ENCODE data around the gene UPF1. TPM values are rescaled to one million over a fixed set of nuclear protein-coding genes. Genes with fewer than 3 reads are reported as not detected.

Gene UPF1
- polyA plus RNA-seq, 1 of the 3 experiments (the other 2 are of a cell fraction) = 33.3 TPM

DNA sequence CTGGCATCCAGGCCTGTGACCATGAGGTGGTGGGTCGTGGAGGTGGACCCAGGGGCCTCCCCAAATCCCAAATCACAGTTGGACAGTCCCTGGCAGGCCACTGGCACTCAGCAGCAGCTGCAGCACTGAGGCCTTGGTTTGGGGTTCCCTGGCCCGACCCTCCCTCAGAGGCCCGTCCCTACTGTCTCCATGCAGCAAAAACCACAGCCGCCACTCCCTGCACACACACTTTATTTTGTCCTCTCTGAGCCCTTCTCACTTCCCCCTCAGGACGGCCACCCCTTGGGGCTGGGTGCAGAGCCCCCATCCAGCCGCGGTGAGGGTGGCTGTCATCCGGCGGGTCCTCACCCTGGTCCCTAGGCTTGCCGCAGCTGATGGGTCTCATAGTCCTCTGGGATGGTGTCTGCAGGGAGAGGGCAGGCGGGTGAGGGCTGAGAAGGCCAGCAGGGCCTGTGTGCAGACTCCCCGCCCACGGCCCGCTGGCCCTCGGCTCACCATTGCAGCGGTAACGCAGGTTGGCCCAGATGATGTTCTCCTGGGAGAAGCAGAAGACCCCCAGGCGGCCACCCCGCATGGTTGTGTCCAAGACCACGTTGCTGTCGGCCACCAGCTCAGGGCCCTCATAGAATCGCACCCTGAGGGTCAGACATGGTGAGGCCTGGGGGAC, 49.1 kb upstream of the UPF1 start:
- no peaks in the 10 kb centered on the region for H3K79me2 ChIP-seq (ENCODE audit: insufficient read depth)
- peaks cover 6 to 20% of the 10 kb centered on the region in 2 experiments; a peak in 3 of 4 replicates for H3K4me1 ChIP-seq (ENCODE audit: control insufficient read depth in 1 of 2, insufficient read depth in 2 of 2, low read depth in 1 of 2, low read length in 1 of 2)
- no peaks in the 10 kb centered on the region for H3K36me3 ChIP-seq (replicated peaks in 1 of 2; ENCODE audit: control insufficient read depth in 1 of 2, insufficient read depth in 2 of 2, low read length in 1 of 2)
- no peaks in the 10 kb centered on the region for H4K20me1 ChIP-seq (ENCODE audit: insufficient read depth)
- POLR2A ChIA-PET = no interaction called here
- H3K27me3 ChIP-seq (ENCODE audit: insufficient read depth) = peaks cover 9% of the 10 kb centered on the region; the same call in 1 of the 2 replicates
- no peak overlapping the region for H3K4me2 ChIP-seq
- no peak overlapping the region for H3K27ac ChIP-seq (ENCODE audit: low read depth in 2 of 2, low read length in 1 of 2)
- DNase-seq = no peak
- peaks cover 9% of the 10 kb centered on the region for H3F3A ChIP-seq (replicated peaks; ENCODE audit: insufficient read depth)
- TF ChIP-seq GATA2 (CRISPR knock-in tag; IDR thresholded peaks at IDR 0.05) (no peak), TEAD4 (IDR thresholded peaks at IDR 0.05; ENCODE audit: borderline replicate concordance, insufficient read depth) (no peak), MXI1 (IDR thresholded peaks at IDR 0.05; ENCODE audit: low read depth, low read length) (no peak), RXRA (IDR thresholded peaks at IDR 0.05; ENCODE audit: borderline replicate concordance, low read depth) (no peak), FOXM1 (IDR thresholded peaks at IDR 0.05; ENCODE audit: low read depth) (no peak)
- 96% methylated on average over 12 of the region's 22 CpGs for WGBS (ENCODE audit: low lambda C conversion rate)
- no peaks in the 10 kb centered on the region for H3K9me3 ChIP-seq
- H3K9ac ChIP-seq = no peak overlapping the region
- H2AFZ ChIP-seq (ENCODE audit: low read depth) = no peak overlapping the region
- no peak overlapping the region for H3K4me3 ChIP-seq (ENCODE audit: low read depth in 2 of 2, low read length in 1 of 2)
- CTCF ChIA-PET = interaction anchor here (1.0 to 1.1 kb wide), 2 partner anchors 64 to 73 kb away, joined by 3 to 4 read pairs; no protein-coding TSS in a partner anchor
- no peaks in the 10 kb centered on the region for H3K9me2 ChIP-seq

DNA sequence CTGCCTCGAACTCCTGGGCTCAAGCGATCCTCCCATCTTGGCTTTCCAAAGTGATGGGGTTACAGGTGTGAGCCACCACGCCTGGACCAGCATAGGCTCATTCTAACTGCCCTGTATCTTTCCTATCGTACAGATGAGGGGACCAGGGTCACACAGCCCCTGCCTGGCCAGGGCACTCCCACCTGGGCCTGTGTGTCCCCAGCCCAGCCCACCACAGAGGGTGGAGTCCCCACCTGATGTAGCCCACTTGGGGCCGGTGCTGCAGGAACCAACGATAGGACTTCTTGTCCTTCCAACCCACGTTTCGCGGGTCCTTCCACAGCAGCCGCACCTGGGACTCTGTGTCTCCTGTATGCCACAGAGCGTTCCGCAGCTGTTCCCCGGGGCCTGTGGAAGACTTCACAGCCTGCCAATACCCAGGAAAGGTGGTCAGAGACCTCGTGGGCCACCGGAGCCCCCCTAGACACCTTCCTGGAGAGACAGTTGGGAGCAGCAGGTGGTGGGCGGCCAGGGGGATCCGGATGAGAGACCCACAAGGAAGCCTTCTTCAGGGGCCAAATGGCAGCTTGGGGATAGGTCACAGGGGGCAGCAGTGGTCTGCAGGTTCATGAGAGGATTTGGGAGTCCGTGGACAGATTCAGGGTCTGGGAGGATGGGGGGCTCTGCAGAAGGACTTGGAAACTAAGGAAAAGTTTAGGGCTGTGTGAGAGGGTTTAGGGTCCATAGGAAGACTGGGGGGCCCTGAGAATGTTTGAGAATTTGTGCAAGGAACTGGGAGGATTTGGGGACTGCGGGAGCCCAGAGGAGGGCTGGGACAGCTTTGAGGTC, 47.6 kb upstream of the UPF1 start:
- peaks cover 0 to 20% of the 10 kb centered on the region in 2 experiments; a peak in 1 of 4 replicates for H3K4me1 ChIP-seq (ENCODE audit: control insufficient read depth in 1 of 2, insufficient read depth in 2 of 2, low read depth in 1 of 2, low read length in 1 of 2)
- H2AFZ ChIP-seq (ENCODE audit: low read depth) = no peak overlapping the region
- H3F3A ChIP-seq (replicated peaks; ENCODE audit: insufficient read depth) = peaks cover 9% of the 10 kb centered on the region
- WGBS (ENCODE audit: low lambda C conversion rate) = 93% methylated on average over 18 of the region's 19 CpGs
- no peak overlapping the region for H3K27ac ChIP-seq (ENCODE audit: low read depth in 2 of 2, low read length in 1 of 2)
- no peaks in the 10 kb centered on the region for H3K9me3 ChIP-seq
- H3K27me3 ChIP-seq (ENCODE audit: insufficient read depth) = peaks cover 24% of the 10 kb centered on the region
- POLR2A ChIA-PET = no interaction called here
- no peak for DNase-seq
- CTCF ChIA-PET = interaction anchor here (0.7 to 1.5 kb wide), 5 partner anchors 13 to 322 kb away, joined by 3 to 4 read pairs (median 3); no protein-coding TSS in a partner anchor
- H3K4me2 ChIP-seq = no peak overlapping the region
- H3K9ac ChIP-seq = no peak overlapping the region
- no peaks in the 10 kb centered on the region for H3K79me2 ChIP-seq (ENCODE audit: insufficient read depth)
- TF ChIP-seq FOSL2 (IDR thresholded peaks at IDR 0.05; ENCODE audit: borderline replicate concordance, low read depth) (no peak), RXRA (IDR thresholded peaks at IDR 0.05; ENCODE audit: borderline replicate concordance, low read depth) (no peak), GABPA (IDR thresholded peaks at IDR 0.05; ENCODE audit: low read depth) (no peak), EP300 (IDR thresholded peaks at IDR 0.05; ENCODE audit: borderline replicate concordance in 1 of 2, low read depth in 1 of 2, low read length in 1 of 2) (no peak)
- no peaks in the 10 kb centered on the region for H3K36me3 ChIP-seq (replicated peaks in 1 of 2; ENCODE audit: control insufficient read depth in 1 of 2, insufficient read depth in 2 of 2, low read length in 1 of 2)
- H4K20me1 ChIP-seq (ENCODE audit: insufficient read depth) = no peaks in the 10 kb centered on the region
- H3K4me3 ChIP-seq (ENCODE audit: low read depth in 2 of 2, low read length in 1 of 2) = no peak overlapping the region
- H3K9me2 ChIP-seq = no peaks in the 10 kb centered on the region

- Histone ChIP-seq H3K4me2 (no peak overlapping the region), H4K20me1 (ENCODE audit: insufficient read depth) (no peaks in the 10 kb centered on the region), H3K36me3 (replicated peaks in 1 of 2; ENCODE audit: control insufficient read depth in 1 of 2, insufficient read depth in 2 of 2, low read length in 1 of 2) (no peaks in the 10 kb centered on the region), H3K4me3 (ENCODE audit: low read depth in 2 of 2, low read length in 1 of 2) (peak overlapping the region in 1 of 2 experiments; percentile 19; a peak in 1 of 4 replicates), H3K9ac (no peak overlapping the region), H3K79me2 (ENCODE audit: insufficient read depth) (no peaks in the 10 kb centered on the region), H3K9me2 (no peaks in the 10 kb centered on the region), H3K27me3 (ENCODE audit: insufficient read depth) (peaks cover 30% of the 10 kb centered on the region), H3K27ac (ENCODE audit: low read depth in 2 of 2, low read length in 1 of 2) (no peak overlapping the region), H3K4me1 (ENCODE audit: control insufficient read depth in 1 of 2, insufficient read depth in 2 of 2, low read depth in 1 of 2, low read length in 1 of 2) (peaks cover 0 to 20% of the 10 kb centered on the region in 2 experiments; a peak in 1 of 4 replicates), H3F3A (replicated peaks; ENCODE audit: insufficient read depth) (peaks cover 9% of the 10 kb centered on the region), H2AFZ (ENCODE audit: low read depth) (no peak overlapping the region), H3K9me3 (no peaks in the 10 kb centered on the region)
- no peak for DNase-seq
- CTCF ChIA-PET = interaction anchor here (0.7 to 1.5 kb wide), 5 partner anchors 13 to 323 kb away, joined by 3 to 4 read pairs (median 3); no protein-coding TSS in a partner anchor
- POLR2A ChIA-PET = no interaction called here
- WGBS (ENCODE audit: low lambda C conversion rate) = 63% methylated on average over 14 of the region's 16 CpGs
- no peak for TF ChIP-seq USF2 (IDR thresholded peaks at IDR 0.05; ENCODE audit: borderline replicate concordance, low read depth, low read length)
- TF ChIP-seq USF1 (IDR thresholded peaks at IDR 0.05; ENCODE audit: borderline replicate concordance, low read depth) = no peak
- TF ChIP-seq GATA2 (CRISPR knock-in tag; IDR thresholded peaks at IDR 0.05) = no peak
- TF ChIP-seq, protein P1, sequence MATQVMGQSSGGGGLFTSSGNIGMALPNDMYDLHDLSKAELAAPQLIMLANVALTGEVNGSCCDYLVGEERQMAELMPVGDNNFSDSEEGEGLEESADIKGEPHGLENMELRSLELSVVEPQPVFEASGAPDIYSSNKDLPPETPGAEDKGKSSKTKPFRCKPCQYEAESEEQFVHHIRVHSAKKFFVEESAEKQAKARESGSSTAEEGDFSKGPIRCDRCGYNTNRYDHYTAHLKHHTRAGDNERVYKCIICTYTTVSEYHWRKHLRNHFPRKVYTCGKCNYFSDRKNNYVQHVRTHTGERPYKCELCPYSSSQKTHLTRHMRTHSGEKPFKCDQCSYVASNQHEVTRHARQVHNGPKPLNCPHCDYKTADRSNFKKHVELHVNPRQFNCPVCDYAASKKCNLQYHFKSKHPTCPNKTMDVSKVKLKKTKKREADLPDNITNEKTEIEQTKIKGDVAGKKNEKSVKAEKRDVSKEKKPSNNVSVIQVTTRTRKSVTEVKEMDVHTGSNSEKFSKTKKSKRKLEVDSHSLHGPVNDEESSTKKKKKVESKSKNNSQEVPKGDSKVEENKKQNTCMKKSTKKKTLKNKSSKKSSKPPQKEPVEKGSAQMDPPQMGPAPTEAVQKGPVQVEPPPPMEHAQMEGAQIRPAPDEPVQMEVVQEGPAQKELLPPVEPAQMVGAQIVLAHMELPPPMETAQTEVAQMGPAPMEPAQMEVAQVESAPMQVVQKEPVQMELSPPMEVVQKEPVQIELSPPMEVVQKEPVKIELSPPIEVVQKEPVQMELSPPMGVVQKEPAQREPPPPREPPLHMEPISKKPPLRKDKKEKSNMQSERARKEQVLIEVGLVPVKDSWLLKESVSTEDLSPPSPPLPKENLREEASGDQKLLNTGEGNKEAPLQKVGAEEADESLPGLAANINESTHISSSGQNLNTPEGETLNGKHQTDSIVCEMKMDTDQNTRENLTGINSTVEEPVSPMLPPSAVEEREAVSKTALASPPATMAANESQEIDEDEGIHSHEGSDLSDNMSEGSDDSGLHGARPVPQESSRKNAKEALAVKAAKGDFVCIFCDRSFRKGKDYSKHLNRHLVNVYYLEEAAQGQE (IDR thresholded peaks at IDR 0.05; ENCODE audit: low read depth, low read length) = no peak
- TF ChIP-seq YY1 (IDR thresholded peaks at IDR 0.05; ENCODE audit: low read depth) = no peak
- no peak for TF ChIP-seq SIN3A (IDR thresholded peaks at IDR 0.05; ENCODE audit: borderline replicate concordance, low read depth, low read length)
- TF ChIP-seq MEF2A (IDR thresholded peaks at IDR 0.05; ENCODE audit: borderline replicate concordance, low read depth) = no peak
These were observed 47.0 kb upstream of the UPF1 start for GRCh38 chr19:18784786-18785120.

Data from SK-N-SH (cell line).